Activated naive CD8-positive, alpha-beta T cell (primary cell): Measurements from ENCODE around the gene SLC4A1.

Source experiments
- H3K27ac Mint-ChIP-seq: one replicate; pipeline ENCODE4 v1.8.0; 2021; ENCODE audit warnings: mixed read lengths
- H3K27me3 Mint-ChIP-seq: one replicate; pipeline ENCODE4 v1.8.0; 2021; ENCODE audit warnings: mixed read lengths
- H3K36me3 Mint-ChIP-seq: one replicate; pipeline ENCODE4 v1.8.0; 2021; ENCODE audit warnings: mixed read lengths
- H3K4me1 Mint-ChIP-seq: one replicate; pipeline ENCODE4 v1.8.0; 2021; ENCODE audit warnings: low read depth, mixed read lengths
- H3K4me3 Mint-ChIP-seq: one replicate; pipeline ENCODE4 v1.8.0; 2021; ENCODE audit warnings: mild to moderate bottlenecking, mixed read lengths
- H3K9me3 Mint-ChIP-seq: one replicate; pipeline ENCODE4 v1.8.0; 2021; ENCODE audit warnings: low read depth, mixed read lengths

SLC4A1 gene

GRCh38 chr17:44267818-44268490 is at the start of gene SLC4A1:
Gene SLC4A1, minus strand, starts transcription at chr17:44268135. Its CDS starts 5,269 bp downstream, at chr17:44262866.
- H3K9me3 Mint-ChIP-seq, result no peaks in the 10 kb centered on the region
- H3K27me3 Mint-ChIP-seq, result peaks cover 3% of the 10 kb centered on the region
- no peak within 1 kb of the TSS for H3K27ac Mint-ChIP-seq
- H3K4me1 Mint-ChIP-seq, result no peaks in the 10 kb centered on the region
- H3K4me3 Mint-ChIP-seq, result no peak within 1 kb of the TSS
- H3K36me3 Mint-ChIP-seq, result no peaks in the 10 kb centered on the region

- peak overlapping the region; percentile 8 for H3K4me3 Mint-ChIP-seq
- H3K27ac Mint-ChIP-seq, result no peak overlapping the region
- peaks cover 19% of the 10 kb centered on the region for H3K27me3 Mint-ChIP-seq
- peaks cover 2% of the 10 kb centered on the region for H3K36me3 Mint-ChIP-seq
- no peaks in the 10 kb centered on the region for H3K9me3 Mint-ChIP-seq
- H3K4me1 Mint-ChIP-seq, result peaks cover 19% of the 10 kb centered on the region
Observed at GRCh38 chr17:44317545-44317944, 49.6 kb upstream of the SLC4A1 start.

- Mint-ChIP-seq H3K27ac (no peak overlapping the region), H3K36me3 (peaks cover 2% of the 10 kb centered on the region), H3K9me3 (no peaks in the 10 kb centered on the region), H3K4me3 (peak overlapping the region; percentile 81), H3K27me3 (peaks cover 19% of the 10 kb centered on the region), H3K4me1 (peaks cover 18% of the 10 kb centered on the region)
Observed at GRCh38 chr17:44315760-44316731, 48.1 kb upstream of the SLC4A1 start.

- Mint-ChIP-seq H3K27me3 (peaks cover 19% of the 10 kb centered on the region), H3K4me3 (peak overlapping the region; percentile 81), H3K4me1 (peaks cover 18% of the 10 kb centered on the region), H3K9me3 (no peaks in the 10 kb centered on the region), H3K27ac (no peak overlapping the region), H3K36me3 (peaks cover 2% of the 10 kb centered on the region)
Observed at GRCh38 chr17:44314869-44315661, 47.1 kb upstream of the SLC4A1 start.

- Mint-ChIP-seq H3K4me3 (peak overlapping the region; percentile 71), H3K36me3 (peaks cover 2% of the 10 kb centered on the region), H3K27me3 (peaks cover 19% of the 10 kb centered on the region), H3K4me1 (peaks cover 22% of the 10 kb centered on the region), H3K27ac (no peak overlapping the region), H3K9me3 (no peaks in the 10 kb centered on the region)
Observed at GRCh38 chr17:44314524-44314868, 46.6 kb upstream of the SLC4A1 start.

GRCh38 chr17:44314031-44314430 is 46.1 kb upstream of the SLC4A1 start:
- H3K9me3 Mint-ChIP-seq, result no peaks in the 10 kb centered on the region
- H3K4me1 Mint-ChIP-seq, result peaks cover 23% of the 10 kb centered on the region
- peak overlapping the region; percentile 71 for H3K4me3 Mint-ChIP-seq
- H3K36me3 Mint-ChIP-seq, result peaks cover 2% of the 10 kb centered on the region
- no peak overlapping the region for H3K27ac Mint-ChIP-seq
- H3K27me3 Mint-ChIP-seq, result peaks cover 19% of the 10 kb centered on the region

- Mint-ChIP-seq H3K4me1 (peaks cover 27% of the 10 kb centered on the region), H3K9me3 (no peaks in the 10 kb centered on the region)
Observed at GRCh38 chr17:44312396-44313104, 44.6 kb upstream of the SLC4A1 start.

GRCh38 chr17:44311562-44312181 is 43.7 kb upstream of the SLC4A1 start:
- Mint-ChIP-seq H3K27ac (no peak overlapping the region), H3K36me3 (peaks cover 2% of the 10 kb centered on the region), H3K4me3 (no peak overlapping the region), H3K27me3 (peaks cover 18% of the 10 kb centered on the region), H3K9me3 (no peaks in the 10 kb centered on the region), H3K4me1 (peaks cover 27% of the 10 kb centered on the region)

More at GRCh38 chr17:44312396-44313104, 44.6 kb upstream of the SLC4A1 start:
- H3K4me3 Mint-ChIP-seq, result no peak overlapping the region
- peaks cover 2% of the 10 kb centered on the region for H3K36me3 Mint-ChIP-seq
- H3K27me3 Mint-ChIP-seq, result peaks cover 18% of the 10 kb centered on the region
- no peak overlapping the region for H3K27ac Mint-ChIP-seq

DNA sequence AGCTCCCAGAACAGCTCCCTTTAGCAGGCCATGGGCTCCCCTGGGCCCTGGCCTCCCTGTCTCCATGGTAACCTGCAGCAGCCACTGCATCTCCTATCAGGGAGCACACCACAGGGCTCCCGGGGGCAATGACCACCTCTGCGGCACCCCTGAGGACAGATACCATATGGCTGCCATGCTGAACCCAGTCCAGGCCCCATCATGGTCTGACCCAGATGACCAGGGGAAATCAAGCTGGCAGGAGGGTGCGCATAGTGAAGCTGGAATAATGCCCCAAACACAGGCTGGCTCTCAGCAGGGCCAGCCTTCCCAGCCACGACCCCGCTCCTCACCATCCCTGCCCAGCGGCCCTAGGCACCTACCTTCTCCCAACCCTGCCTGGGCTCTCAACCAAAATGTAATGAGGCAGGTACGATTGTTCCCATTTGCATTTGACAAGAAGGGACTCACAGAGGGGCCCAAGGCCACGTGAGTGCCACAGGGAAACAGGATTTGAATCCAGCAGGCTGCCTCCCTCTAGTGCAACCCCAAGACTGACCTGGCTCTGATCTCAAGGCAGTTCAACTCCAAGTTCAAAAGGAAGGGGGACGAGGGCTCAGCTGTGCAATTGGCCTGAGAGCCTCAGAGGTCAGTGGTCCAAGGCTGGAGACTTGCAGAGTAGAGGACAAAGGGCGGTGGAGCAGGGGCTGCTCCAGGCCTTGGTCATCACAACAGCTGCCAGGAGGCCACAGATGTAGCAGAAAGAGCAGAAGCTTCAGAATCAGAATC is 42.9 kb upstream of the SLC4A1 start:
- peaks cover 2% of the 10 kb centered on the region for H3K36me3 Mint-ChIP-seq
- no peak overlapping the region for H3K4me3 Mint-ChIP-seq
- H3K27me3 Mint-ChIP-seq, result peaks cover 15% of the 10 kb centered on the region
- H3K27ac Mint-ChIP-seq, result no peak overlapping the region
- H3K9me3 Mint-ChIP-seq, result no peaks in the 10 kb centered on the region
- peaks cover 21% of the 10 kb centered on the region for H3K4me1 Mint-ChIP-seq

DNA sequence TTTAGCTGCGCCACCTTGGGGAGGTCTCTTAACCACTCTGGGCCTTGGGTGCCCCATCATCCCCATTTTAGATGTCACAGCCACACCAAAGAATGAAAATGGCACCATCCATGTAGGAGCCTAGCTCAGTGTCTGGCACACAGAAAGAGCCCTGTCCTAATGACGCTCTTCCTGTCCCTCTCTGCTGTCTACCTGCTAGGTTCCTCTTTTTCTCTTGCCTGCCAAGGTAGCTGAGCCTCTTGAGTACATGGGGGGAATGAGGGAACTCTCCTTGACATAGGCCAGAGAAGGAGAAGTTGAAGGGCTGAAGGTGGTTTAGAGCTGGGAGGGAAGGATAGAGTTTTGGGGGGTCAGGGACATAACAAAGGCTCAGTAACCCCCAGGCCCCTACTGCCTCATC is 42.3 kb upstream of the SLC4A1 start:
- peaks cover 12% of the 10 kb centered on the region for H3K27me3 Mint-ChIP-seq

DNA sequence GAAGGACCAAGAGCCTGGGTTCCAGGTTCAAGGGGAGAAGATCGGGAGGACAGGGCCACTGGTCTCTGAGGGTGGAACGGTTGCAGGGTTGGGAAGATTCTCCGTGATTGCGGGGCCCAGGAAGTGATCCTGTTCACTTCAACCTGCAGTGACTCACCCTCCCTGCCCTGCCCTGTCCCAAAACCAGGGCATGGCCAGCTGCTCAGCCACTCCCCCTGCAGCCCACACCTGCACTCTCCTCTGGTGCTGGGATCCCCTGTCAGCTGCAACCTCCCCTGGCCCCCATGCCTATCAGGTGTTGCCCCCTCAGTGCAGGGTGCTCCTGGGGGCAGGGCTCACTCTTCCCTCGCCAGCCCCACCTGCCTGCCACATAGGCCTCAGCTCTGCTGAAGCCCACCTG is 41.5 kb upstream of the SLC4A1 start:
- Mint-ChIP-seq H3K4me1 (peaks cover 17% of the 10 kb centered on the region), H3K36me3 (peaks cover 2% of the 10 kb centered on the region), H3K27ac (no peak overlapping the region), H3K9me3 (no peaks in the 10 kb centered on the region), H3K27me3 (peaks cover 14% of the 10 kb centered on the region), H3K4me3 (peak overlapping the region; percentile 52)

More for the DNA sequence above, 42.3 kb upstream of the SLC4A1 start:
- H3K4me1 Mint-ChIP-seq, result peaks cover 17% of the 10 kb centered on the region
- H3K9me3 Mint-ChIP-seq, result no peaks in the 10 kb centered on the region
- peak overlapping the region; percentile 32 for H3K4me3 Mint-ChIP-seq
- no peak overlapping the region for H3K27ac Mint-ChIP-seq
- peaks cover 2% of the 10 kb centered on the region for H3K36me3 Mint-ChIP-seq

- no peaks in the 10 kb centered on the region for H3K9me3 Mint-ChIP-seq
- H3K4me3 Mint-ChIP-seq, result peak overlapping the region; percentile 52
- H3K27me3 Mint-ChIP-seq, result peaks cover 11% of the 10 kb centered on the region
- H3K27ac Mint-ChIP-seq, result no peak overlapping the region
- H3K4me1 Mint-ChIP-seq, result peaks cover 14% of the 10 kb centered on the region
- peaks cover under 1% of the 10 kb centered on the region for H3K36me3 Mint-ChIP-seq
Observed at GRCh38 chr17:44308865-44309264, 40.9 kb upstream of the SLC4A1 start.

GRCh38 chr17:44308320-44308818 is 40.4 kb upstream of the SLC4A1 start, which contains the start of gene RUNDC3A:
Gene RUNDC3A, plus strand, starts transcription at chr17:44308601. Its CDS starts 232 bp downstream, at chr17:44308833.
- H3K27ac Mint-ChIP-seq, result no peak within 1 kb of the TSS
- H3K4me1 Mint-ChIP-seq, result peaks cover 14% of the 10 kb centered on the region
- no peaks in the 10 kb centered on the region for H3K36me3 Mint-ChIP-seq
- no peaks in the 10 kb centered on the region for H3K9me3 Mint-ChIP-seq
- peaks cover 12% of the 10 kb centered on the region for H3K27me3 Mint-ChIP-seq
- peak within 1 kb of the TSS; percentile 62 for H3K4me3 Mint-ChIP-seq
